HUES6 (cell line): ENCODE results near the gene SH3PXD2B.

Source experiments
- H3K27ac ChIP-seq: 2 replicates; pipeline ENCODE4 v1.7.0; 2013; ENCODE audit warnings: low read depth, mild to moderate bottlenecking, low read length, inconsistent platforms
- H3K27me3 ChIP-seq: 2 replicates; pipeline ENCODE4 v1.6.1; 2013; ENCODE audit warnings: low read length; ENCODE audit not compliant: control insufficient read depth, insufficient read depth
- H3K36me3 ChIP-seq: 2 replicates; pipeline ENCODE4 v1.6.1; 2013; ENCODE audit warnings: low read length; ENCODE audit not compliant: control insufficient read depth, insufficient read depth
- H3K4me1 ChIP-seq: 2 replicates; pipeline ENCODE4 v1.6.1; 2013; ENCODE audit warnings: low read length; ENCODE audit not compliant: control insufficient read depth, insufficient read depth
- H3K4me3 ChIP-seq: 2 replicates; pipeline ENCODE4 v1.5.1; 2013; ENCODE audit warnings: low read depth, low read length
- H3K9ac ChIP-seq: one replicate; pipeline ENCODE4 v1.6.1; 2013; ENCODE audit warnings: mild to moderate bottlenecking, low read length
- H3K9me3 ChIP-seq: 2 replicates; pipeline ENCODE4 v1.6.1; 2013; ENCODE audit warnings: low read depth, low read length; ENCODE audit not compliant: control insufficient read depth, insufficient read depth

SH3PXD2B gene

GRCh38 chr5:172435362-172436077, 18.8 kb downstream of the SH3PXD2B start:
- H3K4me3 ChIP-seq: no peak overlapping the region

GRCh38 chr5:172434251-172434650, 20.1 kb downstream of the SH3PXD2B start:
- peaks cover 8% of the 10 kb centered on the region; the same call in 1 of the 2 replicates for H3K36me3 ChIP-seq
- no peak overlapping the region for H3K4me3 ChIP-seq
- no peak overlapping the region for H3K27ac ChIP-seq
- H3K27me3 ChIP-seq: no peaks in the 10 kb centered on the region
- H3K4me1 ChIP-seq: no peaks in the 10 kb centered on the region; the same call in 1 of the 2 replicates
- H3K9me3 ChIP-seq: no peaks in the 10 kb centered on the region
- H3K9ac ChIP-seq: no peak overlapping the region

More at GRCh38 chr5:172435362-172436077, 18.8 kb downstream of the SH3PXD2B start:
- Histone ChIP-seq H3K9me3 (no peaks in the 10 kb centered on the region), H3K27ac (no peak overlapping the region), H3K4me1 (no peaks in the 10 kb centered on the region; the same call in 1 of the 2 replicates), H3K9ac (no peak overlapping the region), H3K36me3 (peaks cover 8% of the 10 kb centered on the region; the same call in 1 of the 2 replicates), H3K27me3 (no peaks in the 10 kb centered on the region)

GRCh38 chr5:172433513-172433912, 20.8 kb downstream of the SH3PXD2B start:
- Histone ChIP-seq H3K4me1 (no peaks in the 10 kb centered on the region; the same call in 1 of the 2 replicates), H3K27me3 (no peaks in the 10 kb centered on the region), H3K4me3 (no peak overlapping the region), H3K9me3 (no peaks in the 10 kb centered on the region), H3K27ac (no peak overlapping the region), H3K9ac (no peak overlapping the region), H3K36me3 (peaks cover 8% of the 10 kb centered on the region; the same call in 1 of the 2 replicates)

GRCh38 chr5:172433071-172433470, 21.3 kb downstream of the SH3PXD2B start:
- Histone ChIP-seq H3K9me3 (no peaks in the 10 kb centered on the region), H3K9ac (no peak overlapping the region), H3K27me3 (no peaks in the 10 kb centered on the region), H3K4me1 (no peaks in the 10 kb centered on the region; the same call in 1 of the 2 replicates), H3K27ac (no peak overlapping the region), H3K4me3 (no peak overlapping the region), H3K36me3 (peaks cover 8% of the 10 kb centered on the region; the same call in 1 of the 2 replicates)

GRCh38 chr5:172430354-172430753, 24.0 kb downstream of the SH3PXD2B start:
- H3K36me3 ChIP-seq: peaks cover 6% of the 10 kb centered on the region; the same call in 1 of the 2 replicates
- H3K27ac ChIP-seq: no peak overlapping the region
- H3K9ac ChIP-seq: no peak overlapping the region
- no peaks in the 10 kb centered on the region; the same call in 1 of the 2 replicates for H3K4me1 ChIP-seq
- no peaks in the 10 kb centered on the region for H3K27me3 ChIP-seq
- no peak overlapping the region for H3K4me3 ChIP-seq
- H3K9me3 ChIP-seq: no peaks in the 10 kb centered on the region

GRCh38 chr5:172429201-172429940, 25.0 kb downstream of the SH3PXD2B start:
- no peak overlapping the region for H3K9ac ChIP-seq
- H3K36me3 ChIP-seq: peaks cover 6% of the 10 kb centered on the region; the same call in 1 of the 2 replicates
- H3K4me3 ChIP-seq: no peak overlapping the region
- H3K4me1 ChIP-seq: no peaks in the 10 kb centered on the region; the same call in 1 of the 2 replicates
- H3K27me3 ChIP-seq: no peaks in the 10 kb centered on the region
- no peaks in the 10 kb centered on the region for H3K9me3 ChIP-seq
- no peak overlapping the region for H3K27ac ChIP-seq

- no peak overlapping the region for H3K4me3 ChIP-seq
- H3K27me3 ChIP-seq: no peaks in the 10 kb centered on the region
- no peaks in the 10 kb centered on the region for H3K9me3 ChIP-seq
- no peak overlapping the region for H3K9ac ChIP-seq
- H3K27ac ChIP-seq: no peak overlapping the region
- peaks cover 6% of the 10 kb centered on the region; the same call in 1 of the 2 replicates for H3K36me3 ChIP-seq
- H3K4me1 ChIP-seq: no peaks in the 10 kb centered on the region; the same call in 1 of the 2 replicates
Observed at GRCh38 chr5:172428224-172429166, 25.8 kb downstream of the SH3PXD2B start.

GRCh38 chr5:172427202-172427601, 27.1 kb downstream of the SH3PXD2B start:
- no peak overlapping the region for H3K27ac ChIP-seq
- H3K4me1 ChIP-seq: no peaks in the 10 kb centered on the region; the same call in 1 of the 2 replicates
- H3K36me3 ChIP-seq: peaks cover 10% of the 10 kb centered on the region
- no peaks in the 10 kb centered on the region for H3K27me3 ChIP-seq
- H3K9ac ChIP-seq: no peak overlapping the region
- no peaks in the 10 kb centered on the region for H3K9me3 ChIP-seq
- no peak overlapping the region for H3K4me3 ChIP-seq

- Histone ChIP-seq H3K36me3 (peaks cover 15% of the 10 kb centered on the region), H3K4me1 (no peaks in the 10 kb centered on the region; the same call in 1 of the 2 replicates), H3K27ac (no peak overlapping the region), H3K9ac (no peak overlapping the region), H3K4me3 (no peak overlapping the region), H3K9me3 (no peaks in the 10 kb centered on the region), H3K27me3 (no peaks in the 10 kb centered on the region)
Observed at GRCh38 chr5:172426086-172426485, 28.2 kb downstream of the SH3PXD2B start.

- peaks cover 21% of the 10 kb centered on the region for H3K36me3 ChIP-seq
- no peaks in the 10 kb centered on the region for H3K9me3 ChIP-seq
- no peak overlapping the region for H3K27ac ChIP-seq
- no peaks in the 10 kb centered on the region; the same call in 1 of the 2 replicates for H3K4me1 ChIP-seq
- no peak overlapping the region for H3K4me3 ChIP-seq
- no peak overlapping the region for H3K9ac ChIP-seq
- H3K27me3 ChIP-seq: no peaks in the 10 kb centered on the region
Observed at GRCh38 chr5:172425402-172425801, 28.9 kb downstream of the SH3PXD2B start.
